Fibroblast of villous mesenchyme (primary cell): ENCODE data around the gene C1orf198. TPM values are rescaled to one million over a fixed set of nuclear protein-coding genes. Genes with fewer than 3 reads are reported as not detected.

ENCODE experiments used
- DNase-seq: peaks from one replicate; pipeline ENCODE4 v3.0.0-alpha.2; 2010; ENCODE audit warnings: low read depth
- H3K4me3 ChIP-seq: 2 replicates; pipeline ENCODE4 v1.5.1; 2011; ENCODE audit warnings: low read depth, mild to moderate bottlenecking, low read length
- CTCF ChIP-seq: IDR thresholded peaks from 2 replicates; pipeline ENCODE4 v1.5.1; 2012; ENCODE audit warnings: low read depth, mild to moderate bottlenecking, low read length; ENCODE audit not compliant: insufficient read depth
- total RNA-seq: library from RNA; depleted of rRNA; stranded (reverse); fragments of >200 nt; gene quantifications from 2 replicates; pipeline ENCODE4 v1.2.3, GENCODE V29; 2012

Gene C1orf198
- total RNA-seq, 1 donor = 399 TPM

GRCh38 chr1:230797942-230798365 lies 70.4 kb downstream of the C1orf198 start:
- DNase-seq = peak; percentile 76
- H3K4me3 ChIP-seq = no peak overlapping the region
- TF ChIP-seq CTCF = peak; percentile 87

GRCh38 chr1:230797376-230797920 lies 70.9 kb downstream of the C1orf198 start:
- no peak overlapping the region for H3K4me3 ChIP-seq
- TF ChIP-seq CTCF = no peak
- no peak for DNase-seq

GRCh38 chr1:230796626-230797025 lies 71.7 kb downstream of the C1orf198 start:
- H3K4me3 ChIP-seq = no peak overlapping the region
- no peak for DNase-seq
- TF ChIP-seq CTCF = no peak

GRCh38 chr1:230794871-230795605 lies 73.3 kb downstream of the C1orf198 start:
- H3K4me3 ChIP-seq = no peak overlapping the region
- TF ChIP-seq CTCF = no peak
- no peak for DNase-seq

GRCh38 chr1:230794431-230794830 lies 73.9 kb downstream of the C1orf198 start:
- H3K4me3 ChIP-seq = no peak overlapping the region
- TF ChIP-seq CTCF = no peak
- DNase-seq = no peak

GRCh38 chr1:230793463-230793745 lies 74.9 kb downstream of the C1orf198 start:
- H3K4me3 ChIP-seq = no peak overlapping the region
- TF ChIP-seq CTCF = no peak
- no peak for DNase-seq
